GM12892 (cell line): ENCODE measurements around the gene KLHL35.

Experiments used
- POLR2A ChIP-seq: IDR thresholded peaks from 2 replicates; pipeline ENCODE4 v1.6.1; 2011; ENCODE audit warnings: low read depth, low read length, control low read depth
- POLR2AphosphoS5 ChIP-seq: IDR thresholded peaks from 2 replicates; pipeline ENCODE4 v1.6.1; 2011; ENCODE audit warnings: low read depth, low read length, control low read depth
- TAF1 ChIP-seq: IDR thresholded peaks from 2 replicates; pipeline ENCODE4 v1.6.1; 2011; ENCODE audit warnings: low read depth, mild to moderate bottlenecking, control low read depth, low read length, borderline replicate concordance

- TF ChIP-seq POLR2AphosphoS5 (no peak), POLR2A (no peak), TAF1 (no peak)
Measured at GRCh38 chr11:75374646-75375045, 58.4 kb downstream of the KLHL35 start.
